ENCODE data around the gene TBC1D9B.
A peak's percentile ranks its signal among the peaks of the same experiment; 100 is the strongest.

TBC1D9B gene

DNA sequence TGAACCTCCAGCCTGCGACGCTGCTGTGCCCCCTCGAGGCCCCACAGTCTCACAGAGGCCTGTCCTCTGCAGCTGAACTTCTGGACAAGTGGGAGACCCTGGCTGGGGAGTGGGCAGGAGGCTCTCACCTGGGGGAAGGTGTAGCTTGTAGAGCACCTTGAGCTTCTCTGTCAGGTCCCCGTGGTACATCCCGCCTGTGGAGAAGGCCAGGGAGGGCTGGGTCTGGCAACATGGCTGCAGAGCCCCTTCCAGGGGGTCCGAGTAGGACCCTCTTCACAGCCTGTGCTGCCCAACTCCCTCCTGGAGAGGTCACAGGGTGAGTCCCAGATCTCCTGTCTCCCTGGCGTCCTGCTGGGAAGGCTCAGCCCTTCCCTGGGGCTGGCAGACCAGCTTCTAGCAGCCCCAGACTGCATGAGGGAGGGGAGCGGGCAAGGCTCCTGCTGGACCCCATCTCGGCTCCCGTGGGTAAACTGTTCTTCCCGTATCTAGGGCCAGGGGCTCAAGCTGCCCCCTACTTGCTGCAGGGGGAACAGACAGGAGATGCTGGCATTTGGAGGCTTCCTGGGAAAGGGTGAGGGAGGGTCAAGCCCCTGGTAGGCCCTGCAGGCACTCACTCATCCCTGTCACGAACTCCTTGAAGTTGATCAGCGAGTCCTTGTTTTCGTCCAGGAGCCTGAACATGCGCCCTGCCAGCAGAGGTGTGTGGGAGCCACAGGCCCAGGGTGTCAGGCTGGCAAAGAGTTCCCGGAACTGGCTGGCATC, 37.9 kb downstream of the TBC1D9B start:
- DNase-seq, result no peak

DNA sequence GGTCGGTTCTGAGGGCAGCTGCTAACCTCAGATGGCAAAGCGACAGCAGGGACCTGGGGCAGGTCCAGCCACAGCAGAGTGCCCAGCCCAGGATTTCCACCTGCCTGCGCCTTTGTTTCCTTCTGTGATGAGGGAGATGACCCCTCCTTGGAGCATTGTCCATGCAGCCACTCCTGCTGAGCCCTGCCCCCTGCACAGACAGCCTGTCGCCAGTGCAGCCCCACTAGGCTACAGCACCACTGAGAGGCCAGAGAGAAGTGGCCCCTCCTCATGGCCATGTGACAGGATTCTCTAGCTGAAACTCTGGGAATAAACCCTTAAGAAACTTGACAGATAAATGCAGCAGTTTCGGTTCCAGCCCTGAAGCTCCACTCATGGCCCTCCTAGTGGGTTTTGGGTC, 38.6 kb downstream of the TBC1D9B start:
- DNase-seq, result no peak

DNA sequence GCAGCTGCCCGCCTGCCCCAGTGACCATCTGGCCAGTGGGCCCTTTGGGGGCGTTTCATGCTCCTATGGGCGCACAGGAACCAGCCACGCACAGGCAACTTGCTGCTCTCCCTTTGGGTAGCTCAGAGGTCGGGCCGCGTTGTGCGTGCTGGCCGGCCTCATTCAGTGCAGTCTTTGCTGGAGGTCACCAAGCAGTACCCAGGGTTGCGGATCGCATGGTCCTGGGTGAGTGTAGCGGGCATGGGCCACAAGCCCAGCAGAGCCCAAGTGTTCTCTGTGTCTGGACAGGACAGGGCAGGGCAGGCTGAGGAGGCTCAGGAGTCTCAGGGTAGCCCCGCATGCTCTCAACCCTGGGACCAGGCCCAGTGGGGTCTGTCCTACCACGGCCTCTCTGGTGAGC, 39.2 kb downstream of the TBC1D9B start:
- DNase-seq, result no peak

DNA sequence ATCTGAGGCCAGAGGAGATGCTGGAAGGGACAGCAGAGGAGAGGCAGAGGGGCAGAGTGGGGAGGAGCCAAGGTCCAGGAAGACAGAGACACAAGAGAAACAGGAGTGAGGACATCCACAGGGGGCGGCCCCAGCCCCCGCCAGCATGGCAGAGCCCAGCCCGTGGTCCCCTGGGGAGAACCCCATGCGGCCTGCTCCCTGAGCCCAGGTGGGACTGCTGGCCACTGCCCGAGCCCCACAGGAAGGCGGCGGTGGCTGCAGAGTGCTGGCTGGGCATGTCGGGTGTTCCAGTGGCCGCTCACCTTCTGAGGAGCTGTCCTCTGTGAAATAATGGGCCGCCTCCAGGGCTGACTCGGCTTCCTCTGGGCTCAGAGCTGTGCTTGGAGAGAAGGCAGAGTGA, 40.2 kb downstream of the TBC1D9B start:
- DNase-seq, result no peak

DNA sequence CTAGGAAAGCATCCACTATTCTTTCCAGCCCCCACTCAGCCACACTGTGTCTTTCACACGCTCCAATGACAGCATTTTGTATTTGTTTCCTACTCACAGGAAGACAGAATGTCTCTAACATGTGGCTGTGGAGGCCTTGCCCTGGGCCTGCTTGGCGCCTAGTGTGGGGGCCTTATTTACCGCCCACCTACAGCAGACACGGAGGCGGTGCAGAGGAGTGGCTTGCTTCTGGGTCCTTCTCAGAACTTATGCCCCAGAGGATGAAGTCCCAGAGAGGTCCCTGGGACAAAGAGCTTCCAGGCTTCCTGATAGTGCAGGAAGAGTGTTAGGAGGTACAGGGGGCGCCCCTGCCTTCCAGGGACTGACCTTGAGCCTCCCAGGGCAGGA, 40.6 kb downstream of the TBC1D9B start:
- no peak for DNase-seq

DNA sequence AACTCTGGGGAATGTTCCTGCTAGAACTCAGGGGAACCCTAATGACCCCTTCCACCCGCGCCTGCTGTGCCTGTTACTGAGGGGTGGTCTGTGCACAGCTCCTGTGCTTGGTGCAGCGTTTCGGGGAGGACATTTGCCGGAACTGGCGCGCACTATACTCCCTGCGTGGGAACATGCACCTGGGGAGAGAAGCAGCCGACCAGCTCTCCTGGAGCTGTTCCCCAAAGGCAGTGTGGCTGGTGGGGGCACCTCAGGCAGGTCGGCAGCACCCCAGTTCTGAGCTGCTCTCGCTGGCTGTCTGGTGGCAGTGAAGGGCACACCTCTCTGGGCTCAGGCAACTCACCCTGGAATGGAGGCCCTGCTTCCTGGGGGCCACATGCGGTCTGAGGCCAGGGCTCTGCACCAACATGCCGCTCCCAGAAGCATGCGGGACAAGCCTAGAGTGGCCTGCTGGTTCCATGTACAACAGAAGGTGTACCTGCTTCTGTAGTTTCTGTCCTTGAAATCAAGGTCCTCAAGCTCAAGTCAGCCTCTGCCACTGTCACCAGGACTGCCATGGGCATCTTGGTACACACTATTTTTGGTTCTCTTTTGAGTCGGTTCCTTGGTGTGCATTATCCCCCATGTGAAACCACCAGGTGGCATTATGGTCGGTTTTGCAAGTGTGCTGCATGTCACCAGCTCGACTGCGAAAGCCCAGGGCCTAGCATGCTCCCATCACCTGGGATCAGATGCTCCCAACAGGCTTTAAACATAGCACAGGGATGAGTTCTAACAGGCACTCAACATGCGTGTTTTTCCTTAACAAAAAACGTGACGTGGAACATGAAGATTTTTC, 41.2 kb downstream of the TBC1D9B start:
- no peak for DNase-seq

DNA sequence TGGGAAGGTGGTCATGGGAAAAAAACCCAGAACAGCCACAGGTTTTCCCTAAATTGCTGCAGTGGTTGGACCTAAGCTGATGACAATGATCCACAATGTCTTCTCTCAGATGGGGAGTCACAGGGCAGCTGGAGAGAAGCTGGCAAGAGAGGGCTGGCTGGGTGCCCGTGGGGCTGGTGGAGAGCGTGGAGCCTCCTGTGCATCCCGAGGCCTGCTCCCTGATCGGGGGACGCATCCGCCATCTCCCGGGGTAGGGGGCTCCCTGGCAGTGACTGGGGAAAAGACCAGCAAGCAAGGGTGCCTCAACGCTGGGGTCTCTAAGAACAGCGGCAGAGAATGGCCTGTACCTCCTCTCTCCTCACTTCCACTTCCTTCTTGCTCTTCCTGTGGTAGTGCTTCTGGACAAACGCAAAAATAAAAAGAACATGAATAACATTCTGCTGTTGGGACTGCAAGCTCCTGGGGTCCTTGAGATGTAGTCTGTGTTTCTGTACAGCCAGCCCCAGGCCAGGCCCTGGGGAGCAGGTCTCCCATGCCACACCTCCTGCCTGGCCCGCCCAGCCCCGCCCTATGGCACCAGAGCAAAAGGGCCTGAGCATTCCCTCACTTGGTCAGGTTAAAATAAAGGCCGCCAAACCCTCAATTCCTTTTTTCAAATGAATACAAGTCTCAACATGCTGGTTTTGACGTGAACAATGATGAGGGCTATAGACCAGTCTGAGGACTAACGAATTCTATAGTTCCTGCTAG, 42.0 kb downstream of the TBC1D9B start:
- DNase-seq, result no peak

DNA sequence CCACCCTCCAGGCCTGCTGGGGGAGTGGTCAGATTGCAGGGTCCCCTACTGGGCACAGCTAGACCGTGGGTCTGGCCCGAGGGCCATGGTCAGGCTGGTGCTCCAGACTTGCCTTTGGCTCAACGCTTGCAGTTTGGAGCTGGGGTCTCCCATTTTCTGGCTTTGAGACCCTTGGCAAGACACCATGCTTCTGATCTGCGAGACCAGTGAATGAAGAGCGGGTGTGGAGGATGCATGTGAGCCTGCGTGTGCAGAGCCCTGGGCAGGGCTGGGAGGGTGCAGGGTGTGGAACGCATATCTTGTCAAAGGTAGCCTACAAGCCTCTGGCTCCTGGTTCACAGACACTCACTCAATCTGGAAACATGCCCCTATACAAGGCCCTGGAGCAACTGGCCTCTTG, 43.0 kb downstream of the TBC1D9B start:
- DNase-seq, result no peak

DNA sequence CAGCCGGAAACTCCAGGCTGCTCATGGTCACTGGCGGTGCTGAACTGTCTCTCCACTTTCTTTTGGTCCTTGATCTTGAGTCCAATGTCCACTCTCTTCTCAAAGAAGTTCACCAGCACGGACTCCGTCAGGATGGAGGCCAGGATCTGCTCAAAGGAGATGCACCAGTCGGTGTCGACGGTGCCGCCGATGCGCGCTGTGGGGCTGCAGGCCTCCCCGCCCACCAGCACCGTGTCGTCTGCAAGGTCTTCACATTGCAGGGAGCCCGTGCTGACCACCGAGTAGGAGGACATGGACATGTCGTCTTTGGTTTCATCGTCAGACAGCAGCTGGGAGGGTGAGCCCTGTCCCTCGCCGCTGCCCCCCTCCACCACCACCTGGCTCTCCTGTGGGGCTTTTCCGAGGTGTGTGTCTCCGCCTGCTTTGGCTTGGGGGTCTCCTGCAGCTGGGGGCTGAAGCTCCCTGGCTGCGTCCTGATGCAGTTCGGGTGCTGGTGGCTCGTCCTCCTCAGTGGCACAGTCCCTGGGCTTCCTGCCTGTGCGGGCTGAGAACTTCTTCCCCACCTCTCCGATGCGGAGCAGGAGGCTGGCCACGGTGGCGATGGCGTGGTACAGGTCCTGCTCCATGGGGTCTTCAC, 44.1 kb downstream of the TBC1D9B start:
- no peak for DNase-seq

DNA sequence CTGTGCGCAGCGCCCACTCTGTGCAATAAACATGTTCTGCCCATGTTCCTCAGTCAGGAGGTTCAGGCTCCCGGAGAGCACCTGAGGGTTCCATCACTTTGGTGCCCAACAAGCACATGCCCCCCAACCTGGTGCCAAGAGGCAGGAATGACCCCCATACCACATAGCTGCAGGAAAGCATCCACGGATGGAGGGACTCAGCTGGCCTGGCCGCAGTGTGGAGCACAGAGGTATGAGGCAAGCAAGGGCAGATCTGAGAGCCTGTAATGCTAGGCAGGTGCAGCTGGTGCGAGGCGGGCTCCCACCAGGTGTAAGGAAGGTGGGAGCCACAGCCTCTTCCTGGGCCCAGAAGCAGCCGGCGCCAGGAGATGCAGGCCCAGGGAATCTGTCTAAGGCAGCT, 44.8 kb downstream of the TBC1D9B start:
- no peak for DNase-seq

DNA sequence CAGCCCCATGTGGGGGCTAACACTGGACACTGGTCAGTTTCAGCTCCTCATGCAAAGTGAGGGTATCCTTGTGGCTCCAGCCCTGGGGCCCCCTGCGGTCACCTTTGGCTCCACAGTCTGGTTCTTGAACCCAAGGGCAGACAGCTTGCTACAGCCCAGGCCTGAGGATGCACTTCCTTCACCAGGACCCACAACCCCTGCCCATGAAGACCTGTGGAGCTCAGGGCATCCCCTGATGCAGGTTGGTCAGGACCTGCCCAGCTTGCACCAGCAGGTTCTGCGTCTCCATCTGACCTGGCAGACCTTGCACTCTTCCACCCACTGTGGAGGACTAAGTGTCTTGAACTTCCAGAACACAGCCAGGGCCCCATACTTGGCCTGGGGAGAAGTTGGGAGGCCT, 45.4 kb downstream of the TBC1D9B start:
- DNase-seq, result no peak

DNA sequence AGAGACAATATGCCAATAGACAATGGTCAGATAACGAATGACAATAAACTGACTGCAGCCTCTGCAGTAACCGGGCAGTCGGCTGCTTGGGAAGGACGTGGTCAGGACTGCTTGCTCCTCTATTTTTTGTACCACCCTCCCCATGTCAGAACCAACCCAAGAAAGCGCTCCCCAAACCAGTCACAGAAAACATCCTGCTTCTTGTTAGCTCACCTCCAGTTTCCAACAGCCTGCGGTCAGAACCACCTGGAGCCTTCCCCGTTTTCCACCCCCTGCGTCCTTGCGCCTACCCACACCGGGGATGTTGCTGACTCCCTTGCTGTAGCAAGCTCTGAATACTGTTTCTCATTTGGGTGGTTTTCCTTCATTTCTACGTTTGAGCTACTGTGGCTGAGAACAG, 47.4 kb downstream of the TBC1D9B start:
- no peak for DNase-seq

DNA sequence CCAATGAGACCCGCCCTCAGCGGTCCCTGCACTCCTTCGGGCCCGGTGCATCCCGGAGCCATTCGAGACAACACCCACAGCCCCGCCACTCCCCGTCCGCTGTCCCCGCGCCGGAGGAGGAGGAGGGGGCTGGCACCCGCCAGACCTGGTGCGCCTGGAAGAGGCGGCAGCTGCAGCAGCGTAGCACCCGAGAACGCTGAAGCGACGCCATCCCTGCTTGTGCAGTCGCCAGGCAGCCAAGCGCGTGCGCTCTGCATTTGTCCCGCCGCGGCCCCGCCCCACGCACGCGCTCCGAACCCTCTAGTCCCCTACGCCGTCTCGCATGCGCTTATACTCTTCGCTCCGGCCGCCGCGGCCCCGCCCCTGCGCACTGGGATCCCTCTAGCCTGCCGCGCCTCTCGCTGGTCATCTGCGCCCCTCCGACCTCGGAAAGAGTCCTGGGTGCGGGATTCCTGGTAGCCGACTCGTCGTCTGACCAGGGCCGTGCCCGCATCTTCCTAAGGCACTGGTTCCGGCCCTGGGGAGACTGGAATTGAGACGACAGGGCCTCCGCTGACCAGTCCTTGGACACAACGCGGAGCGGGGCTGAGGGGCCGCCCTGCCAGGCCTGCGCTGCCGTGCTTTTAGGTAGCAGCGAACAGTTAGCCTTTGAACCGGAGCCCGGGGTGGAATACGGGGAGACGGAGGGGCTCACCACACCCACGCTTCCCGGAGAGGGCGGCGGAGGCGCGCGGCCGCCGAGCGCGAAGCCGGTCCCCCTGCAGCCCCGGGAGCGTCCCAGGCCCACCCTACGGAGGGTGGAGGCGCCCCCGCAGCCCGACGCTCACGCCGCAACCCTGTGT, 48.9 kb downstream of the TBC1D9B start, which contains the start of gene MRNIP:
Gene MRNIP (minus strand): TSS at position 232 of the 842 bp plus-strand sequence. CDS start 21 bp downstream, at position 211.
- peak; percentile 92 for DNase-seq

DNA sequence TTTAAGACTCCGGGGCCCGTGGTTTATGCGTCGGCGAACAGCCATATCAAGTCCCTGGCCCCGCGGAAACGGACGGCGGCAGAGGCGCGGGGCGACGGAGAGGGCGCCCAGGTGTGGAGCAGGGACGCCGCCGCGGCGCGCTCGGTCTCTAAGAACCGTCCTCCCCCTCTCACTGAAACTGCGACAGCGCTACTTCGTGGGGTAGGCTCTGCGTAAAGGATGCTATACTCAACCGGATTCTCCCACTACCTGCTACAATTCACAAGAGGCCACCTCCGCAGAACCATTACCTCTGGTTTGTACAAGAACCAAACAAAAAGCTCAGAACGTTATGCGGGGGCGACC, 49.5 kb downstream of the TBC1D9B start:
- DNase-seq, result no peak

DNA sequence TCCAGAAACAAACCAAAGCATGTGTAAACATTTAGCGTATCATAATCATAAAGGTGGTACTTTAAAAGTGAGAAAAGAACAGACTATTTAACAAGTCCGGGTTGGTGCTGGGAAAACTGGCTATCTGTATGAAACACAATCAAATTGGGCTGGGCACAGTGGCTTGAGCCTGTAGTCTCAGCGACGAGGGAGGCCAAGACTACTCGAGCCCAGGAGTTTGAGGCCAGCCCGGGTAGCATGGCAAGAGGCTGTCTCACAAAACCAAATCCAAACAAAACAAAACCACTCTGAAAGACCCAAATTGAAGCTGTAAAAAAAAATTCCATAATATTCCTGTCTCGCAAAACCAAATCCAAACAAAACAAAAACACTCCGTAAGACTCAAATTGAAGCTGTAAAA, 53.3 kb downstream of the TBC1D9B start:
- no peak for DNase-seq

DNA sequence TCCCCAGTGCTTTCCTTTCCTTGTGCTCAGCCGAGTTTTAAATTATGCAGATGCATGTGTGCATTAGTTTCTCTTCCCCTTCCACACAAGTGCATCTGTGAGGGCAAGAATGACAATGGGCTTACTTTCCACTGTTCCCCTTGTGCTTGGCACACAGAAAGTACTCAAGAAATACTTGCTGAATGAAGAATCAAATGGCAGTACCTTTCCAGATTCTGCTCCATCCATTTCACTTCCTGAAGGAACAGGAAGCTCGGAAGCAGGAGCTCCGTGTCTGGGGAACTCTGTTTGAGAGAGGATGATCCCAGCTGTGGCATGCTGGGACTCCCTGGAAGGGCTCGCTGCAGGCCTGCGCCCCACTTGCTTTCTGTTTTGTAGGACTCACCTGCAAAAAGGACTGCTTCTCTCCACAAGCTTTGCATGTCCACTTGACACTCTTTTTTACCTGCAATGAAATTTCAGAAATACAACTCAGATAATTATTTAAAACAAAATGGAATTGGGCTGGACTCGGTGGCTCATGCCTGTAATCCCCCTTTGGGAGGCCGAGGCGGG, 54.6 kb downstream of the TBC1D9B start:
- no peak for DNase-seq

DNA sequence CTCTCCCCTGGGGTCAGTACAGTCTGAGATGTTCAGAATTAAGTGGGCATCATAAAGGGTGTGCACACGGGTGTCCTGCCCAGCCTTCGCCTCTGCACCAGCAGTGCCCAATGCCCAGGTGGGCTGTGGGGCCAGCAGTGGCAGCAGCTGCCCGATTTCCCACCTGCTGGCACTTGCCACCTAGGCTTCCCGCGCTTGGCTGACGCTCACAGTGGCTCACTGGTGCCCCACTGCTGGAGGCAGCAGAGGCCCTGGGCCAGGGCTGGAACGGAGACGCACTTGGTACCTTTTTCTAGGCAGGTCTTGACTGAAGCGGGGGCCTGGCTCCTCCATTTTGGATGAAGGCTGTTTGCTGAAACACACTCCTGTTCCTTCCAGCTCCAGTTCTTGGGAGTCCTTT, 66.1 kb downstream of the TBC1D9B start:
- DNase-seq, result no peak

DNA sequence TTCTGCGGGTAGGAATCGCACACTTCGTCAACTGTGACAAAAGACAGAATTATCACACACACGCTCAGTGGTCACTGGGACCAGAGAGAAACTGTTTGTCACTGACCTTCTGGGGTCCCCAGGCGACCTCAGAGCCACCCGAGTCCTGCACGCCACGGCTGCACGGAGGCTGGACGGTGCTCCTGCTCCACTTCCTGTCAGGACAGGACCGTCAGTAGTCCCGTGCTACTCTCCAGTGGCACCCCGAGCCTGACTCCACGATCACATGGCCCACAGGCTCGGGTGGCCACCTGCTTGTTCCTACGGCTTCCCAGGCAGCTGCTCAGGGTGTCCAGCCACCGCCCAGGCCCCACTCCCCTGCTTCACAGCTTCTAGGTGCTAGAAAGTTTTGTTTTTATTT, 66.9 kb downstream of the TBC1D9B start:
- no peak for DNase-seq

DNA sequence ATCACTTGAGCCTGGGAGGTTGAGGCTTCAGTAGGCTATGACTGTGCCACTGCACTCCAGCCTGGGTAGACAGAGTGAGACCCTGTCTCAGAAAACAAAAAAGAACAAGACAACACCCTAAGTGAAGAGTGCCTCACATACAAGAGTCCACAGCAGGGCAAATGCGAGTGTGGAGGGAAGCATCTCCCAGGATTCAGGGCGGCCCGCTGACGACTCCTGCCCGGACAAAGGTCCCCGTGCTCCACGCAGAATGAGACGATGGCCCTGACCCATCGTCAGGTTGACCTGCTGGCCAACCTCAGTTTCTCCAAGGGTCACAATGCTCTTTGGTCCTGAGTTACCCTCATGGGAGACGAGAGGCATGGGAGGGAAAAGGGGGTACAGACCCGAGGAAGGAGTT, 67.4 kb downstream of the TBC1D9B start:
- DNase-seq, result no peak

DNA sequence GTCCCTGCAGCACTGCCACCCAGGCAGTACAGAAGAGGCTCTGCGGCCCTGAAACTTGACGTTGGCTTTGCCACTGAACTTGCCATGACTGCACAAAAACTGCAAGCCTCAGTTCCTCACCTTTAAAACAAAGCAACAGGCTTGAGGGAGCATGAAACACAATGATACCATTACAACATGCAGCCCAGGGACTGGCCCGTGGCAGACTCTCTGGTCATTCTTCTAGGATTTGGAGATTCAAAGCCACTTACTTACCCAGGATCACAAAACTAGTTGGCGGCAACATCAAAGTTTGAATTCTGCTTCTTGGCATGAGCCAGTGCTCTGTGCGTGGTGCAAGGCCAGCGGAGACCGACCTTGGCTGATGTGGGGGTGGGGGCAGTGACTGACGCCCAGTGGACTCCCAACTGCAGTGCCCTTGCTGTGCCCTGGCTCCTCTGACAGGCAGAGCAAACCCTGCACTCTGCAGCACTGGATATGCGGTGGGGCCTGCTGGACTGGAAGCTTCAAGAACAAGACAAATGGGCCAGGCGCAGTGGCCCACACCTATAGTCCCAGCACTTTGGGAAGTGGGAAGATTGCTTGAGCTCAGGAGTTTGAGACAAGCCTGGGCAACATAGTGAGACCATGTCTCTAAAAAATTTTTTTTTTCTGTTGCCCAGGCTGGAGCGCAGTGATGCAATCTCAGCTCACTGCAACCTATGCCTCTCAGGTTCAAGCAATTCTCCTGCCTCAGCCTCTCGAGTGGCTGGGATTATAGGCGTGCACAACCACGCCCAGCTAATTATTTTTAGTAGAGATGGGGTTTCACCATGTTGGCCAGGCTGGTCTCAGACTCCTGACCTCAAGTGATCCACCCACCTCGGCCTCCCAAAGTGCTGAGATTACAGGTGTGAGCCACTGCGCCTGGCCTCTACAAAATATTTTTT, 68.1 kb downstream of the TBC1D9B start:
- no peak for DNase-seq

Data from fibroblast of skin of scalp (primary cell).